ENCODE measurements around the gene CYP2W1. TPM values are rescaled to one million over a fixed set of nuclear protein-coding genes. Genes with fewer than 3 reads are reported as not detected.

CYP2W1 gene
- total and polyA plus RNA-seq, 2 experiments from 2014 or later: 31.1 to 72.3 TPM

DNA sequence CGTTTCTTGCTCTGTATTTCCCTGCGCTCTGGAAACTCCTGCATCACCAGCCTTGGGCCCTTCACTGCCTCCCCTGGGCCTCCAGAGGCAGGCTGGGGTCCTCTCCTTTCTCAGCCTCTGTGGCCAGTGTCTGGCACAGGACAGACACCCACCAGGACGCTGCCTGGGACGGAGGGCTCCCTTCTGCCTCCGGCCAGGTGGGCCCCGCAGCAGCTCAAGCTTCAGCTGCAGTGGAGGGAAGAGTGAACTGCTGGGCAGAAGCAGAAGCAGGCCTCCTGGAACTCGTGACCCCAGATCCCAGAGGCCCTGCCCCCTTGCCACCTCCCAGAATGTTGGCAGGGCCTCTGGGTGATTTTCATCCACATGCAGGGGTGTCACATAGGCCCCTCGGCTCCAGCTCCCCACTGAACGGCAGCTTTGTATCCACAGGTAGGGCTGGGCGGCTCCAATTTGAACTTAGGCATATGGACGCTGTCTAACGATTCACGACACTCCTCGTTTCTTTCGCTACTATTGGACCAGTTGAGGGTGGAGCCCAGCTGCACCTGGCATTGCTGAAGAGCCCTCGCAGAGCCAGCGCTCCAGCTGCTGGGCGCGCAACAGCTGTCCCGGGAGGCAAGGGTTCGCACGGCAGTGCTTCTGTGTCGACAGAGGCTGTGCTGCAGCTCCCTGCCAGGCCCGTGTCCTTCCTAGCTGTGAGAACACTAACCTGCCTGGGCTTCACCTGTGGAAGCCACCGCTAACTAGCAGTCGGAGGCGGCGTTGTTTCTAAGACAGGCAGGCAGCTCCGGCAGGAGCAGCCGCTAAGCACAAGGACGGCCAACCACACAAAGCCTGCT lies 43.0 kb downstream of the CYP2W1 start:
- no peaks in the 10 kb centered on the region for H3K27me3 ChIP-seq
- peaks cover 63% of the 10 kb centered on the region for H3K79me2 ChIP-seq
- no peak overlapping the region for H3K4me3 ChIP-seq
- no peaks in the 10 kb centered on the region for H3K9me2 ChIP-seq (replicated peaks; ENCODE audit: insufficient read depth)
- H3K27ac ChIP-seq: no peak overlapping the region
- DNase-seq (ENCODE audit: low spot score): no peak
- no peaks in the 10 kb centered on the region for H3K9me3 ChIP-seq (ENCODE audit: low read depth)
- H3K4me2 ChIP-seq: peak overlapping the region; percentile 84
- peaks cover 18% of the 10 kb centered on the region for H3K4me1 ChIP-seq (ENCODE audit: insufficient read depth)
- H3K36me3 ChIP-seq (replicated peaks; ENCODE audit: insufficient read depth, low read depth): no peaks in the 10 kb centered on the region
- 86% methylated on average over 31 of the region's 31 CpGs for WGBS (ENCODE audit: low lambda C conversion rate, missing lambda C conversion rate)
- TF ChIP-seq EZH2 (IDR thresholded peaks at IDR 0.05; ENCODE audit: borderline replicate concordance) (no peak), EZH2phosphoT487 (IDR thresholded peaks at IDR 0.05; ENCODE audit: low read depth, severe bottlenecking, unreplicated experiment) (no peak)
- TF ChIP-seq, protein P1, sequence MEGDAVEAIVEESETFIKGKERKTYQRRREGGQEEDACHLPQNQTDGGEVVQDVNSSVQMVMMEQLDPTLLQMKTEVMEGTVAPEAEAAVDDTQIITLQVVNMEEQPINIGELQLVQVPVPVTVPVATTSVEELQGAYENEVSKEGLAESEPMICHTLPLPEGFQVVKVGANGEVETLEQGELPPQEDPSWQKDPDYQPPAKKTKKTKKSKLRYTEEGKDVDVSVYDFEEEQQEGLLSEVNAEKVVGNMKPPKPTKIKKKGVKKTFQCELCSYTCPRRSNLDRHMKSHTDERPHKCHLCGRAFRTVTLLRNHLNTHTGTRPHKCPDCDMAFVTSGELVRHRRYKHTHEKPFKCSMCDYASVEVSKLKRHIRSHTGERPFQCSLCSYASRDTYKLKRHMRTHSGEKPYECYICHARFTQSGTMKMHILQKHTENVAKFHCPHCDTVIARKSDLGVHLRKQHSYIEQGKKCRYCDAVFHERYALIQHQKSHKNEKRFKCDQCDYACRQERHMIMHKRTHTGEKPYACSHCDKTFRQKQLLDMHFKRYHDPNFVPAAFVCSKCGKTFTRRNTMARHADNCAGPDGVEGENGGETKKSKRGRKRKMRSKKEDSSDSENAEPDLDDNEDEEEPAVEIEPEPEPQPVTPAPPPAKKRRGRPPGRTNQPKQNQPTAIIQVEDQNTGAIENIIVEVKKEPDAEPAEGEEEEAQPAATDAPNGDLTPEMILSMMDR (IDR thresholded peaks at IDR 0.05; ENCODE audit: poor library complexity): no peak
- no peak overlapping the region for H2AFZ ChIP-seq
- H4K20me1 ChIP-seq (ENCODE audit: insufficient read depth, poor library complexity, severe bottlenecking): peaks cover 16% of the 10 kb centered on the region

DNA sequence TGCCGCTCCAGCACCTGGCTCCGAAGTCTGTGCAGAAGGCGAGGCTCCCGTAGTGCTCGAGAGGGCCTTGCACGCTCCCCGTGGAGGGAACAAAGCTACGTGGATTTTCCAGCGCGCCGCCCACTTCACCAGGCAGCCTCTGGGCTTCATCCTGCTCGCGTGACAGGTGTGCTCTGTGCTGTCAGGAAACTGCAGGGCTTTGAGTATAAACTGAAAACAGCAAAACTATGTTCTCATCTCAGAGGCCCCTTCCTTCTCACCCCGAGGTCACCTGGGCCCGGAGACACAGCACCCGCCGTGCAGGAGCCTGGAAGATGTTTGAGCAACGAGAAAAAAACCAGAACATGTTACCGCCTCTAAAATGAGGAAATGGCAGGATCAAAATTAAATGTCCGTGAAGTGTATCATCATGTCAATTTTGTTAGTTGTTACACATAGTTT lies 43.8 kb downstream of the CYP2W1 start:
- Histone ChIP-seq H3K79me2 (peaks cover 59% of the 10 kb centered on the region), H3K27ac (no peak overlapping the region)
- DNase-seq (ENCODE audit: low spot score): no peak

DNA sequence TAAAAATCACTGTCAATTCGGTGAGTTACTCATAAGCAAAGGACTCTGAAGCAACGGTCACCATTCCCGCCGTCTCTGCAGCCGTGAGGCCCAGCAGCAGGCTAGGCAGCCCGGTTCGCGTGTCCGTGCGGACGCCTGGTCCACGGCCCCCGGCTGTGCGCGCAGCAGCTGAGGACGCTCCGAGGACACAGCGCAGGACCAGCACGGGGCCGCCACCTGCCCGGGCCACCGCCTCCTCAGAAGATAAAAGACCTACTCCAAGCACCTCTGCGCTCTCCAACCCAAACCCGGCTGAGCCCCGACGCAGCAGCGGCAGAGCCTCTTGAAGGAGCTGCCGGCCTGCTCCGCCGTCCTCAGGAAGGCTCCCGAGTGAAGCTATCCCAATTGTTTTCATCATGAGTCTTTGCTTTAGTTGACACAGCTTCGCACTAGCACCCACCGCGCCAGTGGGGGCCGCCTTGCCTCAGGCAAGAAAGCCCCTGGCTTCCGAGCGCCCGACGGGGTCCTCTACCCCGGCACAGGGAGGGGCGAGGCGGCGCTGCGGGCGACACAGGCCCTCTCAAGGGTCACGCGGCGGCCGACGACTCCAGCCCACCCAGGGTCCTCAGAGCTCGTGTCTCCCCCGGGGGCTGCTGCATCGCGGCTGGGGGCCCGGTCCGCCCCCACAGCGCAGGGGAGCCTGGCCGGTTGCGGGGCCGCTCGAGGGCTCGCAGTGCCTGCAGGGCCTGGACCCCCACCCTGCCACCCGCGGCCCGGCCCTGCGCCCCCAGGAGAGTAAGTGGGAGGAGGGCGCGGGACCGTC lies 44.5 kb downstream of the CYP2W1 start:
- peak overlapping the region; percentile 68 for H3K27ac ChIP-seq
- H3K4me3 ChIP-seq: peak overlapping the region; percentile 77
- H3K27me3 ChIP-seq: no peaks in the 10 kb centered on the region
- no peaks in the 10 kb centered on the region for H3K36me3 ChIP-seq (replicated peaks; ENCODE audit: insufficient read depth, low read depth)
- H4K20me1 ChIP-seq (ENCODE audit: insufficient read depth, poor library complexity, severe bottlenecking): peaks cover 16% of the 10 kb centered on the region
- 27% methylated on average over 52 of the region's 69 CpGs for WGBS (ENCODE audit: low lambda C conversion rate, missing lambda C conversion rate)
- H2AFZ ChIP-seq: no peak overlapping the region
- TF ChIP-seq, protein P1 (IDR thresholded peaks at IDR 0.05; ENCODE audit: poor library complexity): no peak
- TF ChIP-seq EZH2 (IDR thresholded peaks at IDR 0.05; ENCODE audit: borderline replicate concordance) (no peak), EZH2phosphoT487 (IDR thresholded peaks at IDR 0.05; ENCODE audit: low read depth, severe bottlenecking, unreplicated experiment) (no peak)
- peaks cover 53% of the 10 kb centered on the region for H3K79me2 ChIP-seq
- DNase-seq (ENCODE audit: low spot score): peak; percentile 46
- H3K4me1 ChIP-seq (ENCODE audit: insufficient read depth): peaks cover 18% of the 10 kb centered on the region
- H3K4me2 ChIP-seq: peak overlapping the region; percentile 84
- H3K9me3 ChIP-seq (ENCODE audit: low read depth): no peaks in the 10 kb centered on the region
- H3K9me2 ChIP-seq (replicated peaks; ENCODE audit: insufficient read depth): no peaks in the 10 kb centered on the region

More for the DNA sequence above, 43.8 kb downstream of the CYP2W1 start:
- Histone ChIP-seq H3K4me1 (ENCODE audit: insufficient read depth) (peaks cover 18% of the 10 kb centered on the region), H4K20me1 (ENCODE audit: insufficient read depth, poor library complexity, severe bottlenecking) (peaks cover 16% of the 10 kb centered on the region), H3K9me3 (ENCODE audit: low read depth) (no peaks in the 10 kb centered on the region), H3K4me3 (no peak overlapping the region), H2AFZ (no peak overlapping the region), H3K27me3 (no peaks in the 10 kb centered on the region), H3K9me2 (replicated peaks; ENCODE audit: insufficient read depth) (no peaks in the 10 kb centered on the region), H3K36me3 (replicated peaks; ENCODE audit: insufficient read depth, low read depth) (no peaks in the 10 kb centered on the region), H3K4me2 (peak overlapping the region; percentile 84)
- TF ChIP-seq EZH2 (IDR thresholded peaks at IDR 0.05; ENCODE audit: borderline replicate concordance) (no peak), EZH2phosphoT487 (IDR thresholded peaks at IDR 0.05; ENCODE audit: low read depth, severe bottlenecking, unreplicated experiment) (no peak)
- TF ChIP-seq, protein P1 (IDR thresholded peaks at IDR 0.05; ENCODE audit: poor library complexity): no peak
- WGBS (ENCODE audit: low lambda C conversion rate, missing lambda C conversion rate): 80% methylated on average over 20 of the region's 20 CpGs
